ENCODE data around the gene DFFA.
"Not testable (repeated sequence)": the region's sequence is repeated elsewhere in the genome, so short reads cannot be mapped to it uniquely, and the experiment has no call there.

DNA sequence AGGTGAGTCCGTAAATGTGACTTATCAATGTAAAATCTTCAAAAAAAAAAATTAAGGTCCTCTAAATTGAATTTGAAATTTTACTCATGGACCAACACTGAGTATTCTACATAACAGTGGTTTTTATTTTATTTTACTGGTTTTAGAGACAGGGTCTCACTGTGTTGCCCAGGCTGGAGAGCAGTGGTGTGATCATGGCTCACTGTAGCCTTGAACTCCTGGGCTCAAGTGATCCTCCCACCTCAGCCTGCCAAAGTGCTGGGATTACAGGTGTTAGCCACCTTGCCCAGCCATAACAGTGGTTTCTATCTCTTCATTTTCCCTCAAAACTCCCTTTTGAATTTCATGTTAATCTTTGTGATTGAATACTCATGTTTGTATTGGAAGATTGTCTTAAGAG is 56.4 kb downstream of the DFFA start:
- TF ChIP-seq, protein P1, sequence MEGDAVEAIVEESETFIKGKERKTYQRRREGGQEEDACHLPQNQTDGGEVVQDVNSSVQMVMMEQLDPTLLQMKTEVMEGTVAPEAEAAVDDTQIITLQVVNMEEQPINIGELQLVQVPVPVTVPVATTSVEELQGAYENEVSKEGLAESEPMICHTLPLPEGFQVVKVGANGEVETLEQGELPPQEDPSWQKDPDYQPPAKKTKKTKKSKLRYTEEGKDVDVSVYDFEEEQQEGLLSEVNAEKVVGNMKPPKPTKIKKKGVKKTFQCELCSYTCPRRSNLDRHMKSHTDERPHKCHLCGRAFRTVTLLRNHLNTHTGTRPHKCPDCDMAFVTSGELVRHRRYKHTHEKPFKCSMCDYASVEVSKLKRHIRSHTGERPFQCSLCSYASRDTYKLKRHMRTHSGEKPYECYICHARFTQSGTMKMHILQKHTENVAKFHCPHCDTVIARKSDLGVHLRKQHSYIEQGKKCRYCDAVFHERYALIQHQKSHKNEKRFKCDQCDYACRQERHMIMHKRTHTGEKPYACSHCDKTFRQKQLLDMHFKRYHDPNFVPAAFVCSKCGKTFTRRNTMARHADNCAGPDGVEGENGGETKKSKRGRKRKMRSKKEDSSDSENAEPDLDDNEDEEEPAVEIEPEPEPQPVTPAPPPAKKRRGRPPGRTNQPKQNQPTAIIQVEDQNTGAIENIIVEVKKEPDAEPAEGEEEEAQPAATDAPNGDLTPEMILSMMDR (conservative IDR thresholded peaks at IDR 0.05 in 1 of 2, IDR thresholded peaks at IDR 0.05 in 1 of 2; ENCODE audit: low read depth in 1 of 2, low read length in 2 of 2): not testable (repeated sequence)
- not testable (repeated sequence) for TF ChIP-seq EZH2 (IDR thresholded peaks at IDR 0.05; ENCODE audit: low read length, missing control alignments)
